Left lung (tissue), 10 donors: ENCODE results near the gene P2RY12. TPM values are rescaled to one million over a fixed set of nuclear protein-coding genes. Genes with fewer than 3 reads are reported as not detected.
A peak's percentile ranks its signal among the peaks of the same experiment; 100 is the strongest.

Experiments used
- ATAC-seq: fragments of 200-7000 bp; cut with Tn5 transposase; one replicate; pipeline ENCODE4 v1.9.1; 2020; ENCODE audit warnings: moderate library complexity
- DNase-seq, 4 donors: peaks; one replicate each; pipeline ENCODE4 v3.0.0-alpha.2; 2013 to 2020
- H3K27ac ChIP-seq, 2 donors: fragments of 200-600 bp; sonication (generic) in 1 of 2; one replicate each; pipeline versions ENCODE4 v1.5.0 to v1.8.0; 2020 to 2021
- H3K27me3 ChIP-seq, 2 donors: fragments of 200-600 bp; sonication (generic) in 1 of 2; one replicate each; pipeline versions ENCODE4 v1.5.0 to v1.8.0; 2020 to 2021
- H3K36me3 ChIP-seq, 2 donors: fragments of 200-600 bp; sonication (generic) in 1 of 2; one replicate each; pipeline versions ENCODE4 v1.5.0 to v1.8.0; 2020 to 2021
- H3K4me1 ChIP-seq, 2 donors: fragments of 200-600 bp; one replicate each; pipeline ENCODE4 v1.8.0; 2021
- H3K4me3 ChIP-seq, 2 donors: fragments of 200-600 bp; sonication (generic) in 1 of 2; one replicate each; pipeline versions ENCODE4 v1.5.0 to v1.8.0; 2020 to 2021; ENCODE audit warnings: mild to moderate bottlenecking in 1 of 2
- H3K9me3 ChIP-seq, 2 donors: fragments of 200-600 bp; sonication (generic) in 1 of 2; one replicate each; pipeline versions ENCODE4 v1.5.0 to v1.8.0; 2020 to 2021
- intact Hi-C, 2 donors: fragments of 100-400 bp; cut with DNase I; formaldehyde crosslinking; loops; one replicate each; pipeline versions ENCODE4 v1.11.2 to v1.14.2; 2022
- polyA plus RNA-seq, 6 donors: library from polyadenylated mRNA; unstranded; fragments of 120-200 nt; gene quantifications; one replicate each; pipeline ENCODE4 v1.2.1, GENCODE V29; 2013; ENCODE audit not compliant: insufficient read length in 6 of 6
- total RNA-seq, 2 donors: library from RNA; stranded (reverse); fragmentation: NEBNext Ultra II Directional; extraction: Animal tissue kit (Norgen Biotek cat#: 25700); gene quantifications; one replicate each; pipeline ENCODE4 v1.2.1, GENCODE V29; 2021
- TF ChIP-seq, protein P1 (sequence below), 2 donors: fragments of 200-600 bp; sonication (generic) in 1 of 2; IDR thresholded peaks; one replicate each; pipeline versions ENCODE4 v1.5.0 to v1.8.0; 2021; ENCODE audit warnings: antibody characterized with exemption in 2 of 2
- donor health status: DM: no; HTN: yes; CAD: no.
- donor health status: DM: no; HTN: no; CAD: no.

P2RY12 gene
- total and polyA plus RNA-seq, 8 donors, result 0.58 to 4.0 (median 1.4) TPM

DNA sequence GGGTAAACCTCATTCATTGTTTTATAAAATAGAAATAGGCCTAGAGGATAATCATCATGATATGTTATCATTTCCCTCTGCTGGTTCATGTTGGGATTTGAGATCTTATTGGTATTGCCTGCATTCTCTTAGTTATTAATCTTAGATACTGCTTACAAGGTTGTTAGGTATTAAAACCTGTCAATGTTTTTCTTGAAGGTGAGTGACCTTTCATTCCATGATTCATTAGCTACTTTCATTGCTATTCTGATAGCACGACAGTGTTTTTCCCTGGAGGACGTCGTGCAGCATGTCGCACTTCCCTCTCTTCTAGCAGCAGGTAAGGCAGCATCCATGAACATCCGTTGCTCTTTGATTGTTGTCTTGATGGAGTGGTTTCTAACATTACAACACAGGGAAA, 17.1 kb downstream of the P2RY12 start:
- TF ChIP-seq, protein P1, sequence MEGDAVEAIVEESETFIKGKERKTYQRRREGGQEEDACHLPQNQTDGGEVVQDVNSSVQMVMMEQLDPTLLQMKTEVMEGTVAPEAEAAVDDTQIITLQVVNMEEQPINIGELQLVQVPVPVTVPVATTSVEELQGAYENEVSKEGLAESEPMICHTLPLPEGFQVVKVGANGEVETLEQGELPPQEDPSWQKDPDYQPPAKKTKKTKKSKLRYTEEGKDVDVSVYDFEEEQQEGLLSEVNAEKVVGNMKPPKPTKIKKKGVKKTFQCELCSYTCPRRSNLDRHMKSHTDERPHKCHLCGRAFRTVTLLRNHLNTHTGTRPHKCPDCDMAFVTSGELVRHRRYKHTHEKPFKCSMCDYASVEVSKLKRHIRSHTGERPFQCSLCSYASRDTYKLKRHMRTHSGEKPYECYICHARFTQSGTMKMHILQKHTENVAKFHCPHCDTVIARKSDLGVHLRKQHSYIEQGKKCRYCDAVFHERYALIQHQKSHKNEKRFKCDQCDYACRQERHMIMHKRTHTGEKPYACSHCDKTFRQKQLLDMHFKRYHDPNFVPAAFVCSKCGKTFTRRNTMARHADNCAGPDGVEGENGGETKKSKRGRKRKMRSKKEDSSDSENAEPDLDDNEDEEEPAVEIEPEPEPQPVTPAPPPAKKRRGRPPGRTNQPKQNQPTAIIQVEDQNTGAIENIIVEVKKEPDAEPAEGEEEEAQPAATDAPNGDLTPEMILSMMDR (IDR thresholded peaks at IDR 0.05), result no peak
- no peaks in the 10 kb centered on the region for H3K9me3 ChIP-seq
- H3K36me3 ChIP-seq, result no peaks in the 10 kb centered on the region
- H3K4me1 ChIP-seq, result peaks cover 0 to 11% of the 10 kb centered on the region in 2 donors
- no peak overlapping the region for H3K27ac ChIP-seq
- intact Hi-C loops, result no loop called here
- no peak overlapping the region for H3K4me3 ChIP-seq
- no peaks in the 10 kb centered on the region for H3K27me3 ChIP-seq
- DNase-seq (no peak), ATAC-seq (no peak)

DNA sequence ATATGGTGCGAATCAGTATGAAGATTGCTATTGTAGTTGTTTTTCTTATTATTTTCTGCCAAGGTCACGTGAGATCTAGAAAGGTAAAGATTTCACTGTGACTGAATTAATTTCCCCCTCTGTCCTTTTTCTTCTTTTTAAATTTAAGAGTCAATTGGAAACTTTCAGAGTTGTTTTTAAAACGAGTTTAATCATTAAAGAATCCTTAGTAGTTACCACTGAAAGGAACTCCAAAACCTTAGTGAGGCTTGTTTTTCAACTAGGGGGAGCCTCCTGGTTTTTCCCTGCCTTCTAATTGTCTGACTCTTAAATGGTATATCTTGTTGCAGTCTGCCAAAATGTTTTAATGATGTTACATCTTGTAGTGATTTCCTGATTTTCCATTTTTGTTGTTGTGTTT, 17.6 kb downstream of the P2RY12 start:
- no peaks in the 10 kb centered on the region for H3K27me3 ChIP-seq
- H3K4me3 ChIP-seq, result no peak overlapping the region
- TF ChIP-seq, protein P1 (IDR thresholded peaks at IDR 0.05), result no peak
- no peaks in the 10 kb centered on the region for H3K36me3 ChIP-seq
- intact Hi-C loops, result no loop called here
- H3K4me1 ChIP-seq, result peaks cover 0 to 14% of the 10 kb centered on the region in 2 donors
- no peak for ATAC-seq
- no peak overlapping the region for H3K27ac ChIP-seq
- no peaks in the 10 kb centered on the region for H3K9me3 ChIP-seq
- no peak for DNase-seq

DNA sequence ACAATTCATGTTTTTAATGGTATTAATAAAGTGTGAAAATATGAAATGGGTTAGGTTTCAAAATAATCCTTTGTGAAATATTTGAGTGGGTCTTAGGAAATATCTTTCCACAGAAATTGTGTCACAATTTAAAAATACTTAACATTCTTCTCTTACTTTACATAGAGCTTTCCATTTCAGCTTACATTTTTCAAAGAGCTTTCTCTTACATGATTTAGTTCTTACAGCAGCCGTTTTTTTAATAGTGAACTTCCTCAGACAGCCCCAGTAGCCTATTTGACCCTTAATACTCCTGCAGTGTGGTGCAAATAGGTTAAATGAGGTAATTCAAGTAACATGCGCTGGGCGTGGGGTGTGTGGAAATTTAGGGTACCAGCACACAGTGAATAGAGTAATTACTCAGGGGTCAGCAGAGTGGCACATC, 21.8 kb downstream of the P2RY12 start:
- H3K27me3 ChIP-seq, result no peaks in the 10 kb centered on the region
- ATAC-seq, result peak; percentile 43
- H3K9me3 ChIP-seq, result no peaks in the 10 kb centered on the region
- peak in 1 of 4 donors; percentile 33 for DNase-seq
- TF ChIP-seq, protein P1 (IDR thresholded peaks at IDR 0.05), result no peak
- H3K4me3 ChIP-seq, result no peak overlapping the region
- peaks cover 0 to 15% of the 10 kb centered on the region in 2 donors for H3K4me1 ChIP-seq
- peak overlapping the region in 1 of 2 donors; percentile 66 for H3K27ac ChIP-seq
- intact Hi-C loops, result no loop called here
- H3K36me3 ChIP-seq, result no peaks in the 10 kb centered on the region

DNA sequence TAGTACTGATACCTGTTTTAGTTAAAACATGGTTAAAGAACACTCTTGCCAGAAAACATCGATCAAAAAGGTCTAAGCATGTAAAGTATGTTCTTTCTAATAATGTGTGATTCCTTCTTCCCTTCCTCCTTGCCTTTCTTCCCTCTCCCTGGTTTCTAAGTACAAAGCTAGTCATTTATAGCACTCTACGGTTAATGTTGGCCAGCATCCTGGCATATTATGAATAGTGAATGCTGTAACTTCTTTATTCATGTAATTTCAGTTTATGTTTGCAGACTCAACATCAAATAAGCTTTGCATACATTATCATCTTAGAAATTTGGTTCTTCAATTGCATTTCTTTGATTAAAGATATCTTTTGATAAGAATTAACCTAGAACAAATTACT, 27.1 kb downstream of the P2RY12 start:
- no peak for ATAC-seq
- DNase-seq, result no peak
- no peaks in the 10 kb centered on the region for H3K9me3 ChIP-seq
- TF ChIP-seq, protein P1 (IDR thresholded peaks at IDR 0.05), result no peak
- peaks cover 0 to 22% of the 10 kb centered on the region in 2 donors for H3K4me1 ChIP-seq
- no peak overlapping the region for H3K4me3 ChIP-seq
- H3K27me3 ChIP-seq, result no peaks in the 10 kb centered on the region
- no peaks in the 10 kb centered on the region for H3K36me3 ChIP-seq
- peak overlapping the region in 1 of 2 donors; percentile 42 for H3K27ac ChIP-seq
- intact Hi-C loops, result no loop called here

DNA sequence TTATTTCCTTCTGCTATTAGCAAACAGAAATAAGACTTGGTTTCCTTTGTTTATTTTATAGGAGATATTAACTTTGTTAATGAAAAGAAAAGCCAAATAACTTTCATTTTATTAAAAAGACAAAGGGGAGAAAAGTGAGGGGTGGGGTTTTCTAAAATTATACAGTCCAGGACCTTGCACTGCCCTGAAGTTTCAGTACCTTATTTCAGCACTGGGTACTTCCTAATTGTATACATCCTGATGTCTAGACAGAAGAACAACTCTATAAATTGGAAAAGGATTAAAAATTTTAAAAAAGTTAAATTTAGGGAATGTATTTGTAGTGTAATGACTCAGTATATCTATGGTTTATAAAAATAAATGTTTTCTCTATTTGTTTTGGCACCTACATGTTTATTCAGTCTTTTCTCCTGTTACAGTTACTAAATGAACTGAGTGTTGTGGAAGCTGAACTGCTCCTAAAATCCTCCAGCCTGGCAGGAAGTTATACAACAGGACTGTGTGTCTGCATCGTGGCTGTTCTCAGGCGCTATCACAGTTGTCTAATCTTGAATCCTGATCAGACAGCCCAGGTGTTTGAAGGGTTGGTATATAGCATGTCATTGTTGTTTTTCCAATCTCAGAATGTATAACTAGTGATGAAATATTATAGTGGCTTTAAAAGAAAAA, 27.6 kb downstream of the P2RY12 start:
- no peak for ATAC-seq
- TF ChIP-seq, protein P1 (IDR thresholded peaks at IDR 0.05), result no peak
- peaks cover 0 to 24% of the 10 kb centered on the region in 2 donors for H3K4me1 ChIP-seq
- no peak overlapping the region for H3K4me3 ChIP-seq
- no peak for DNase-seq
- peak overlapping the region in 1 of 2 donors; percentile 42 for H3K27ac ChIP-seq
- H3K27me3 ChIP-seq, result no peaks in the 10 kb centered on the region
- intact Hi-C loops, result no loop called here
- no peaks in the 10 kb centered on the region for H3K9me3 ChIP-seq
- H3K36me3 ChIP-seq, result no peaks in the 10 kb centered on the region
